Esophagus (tissue), 2 donors: ENCODE data around the gene DOK1. TPM values are rescaled to one million over a fixed set of nuclear protein-coding genes. Genes with fewer than 3 reads are reported as not detected.

Source experiments
- H3K27ac ChIP-seq, 2 donors: one replicate each; pipeline ENCODE4 v1.5.1; 2013; ENCODE audit warnings: low read depth in 2 of 2, mild to moderate bottlenecking in 2 of 2, inconsistent platforms in 1 of 2, low read length in 1 of 2, moderate library complexity in 1 of 2
- H3K27me3 ChIP-seq, 2 donors: one replicate each; pipeline ENCODE4 v1.6.1; 2013; ENCODE audit warnings: low read length in 2 of 2, control low read depth in 1 of 2, mild to moderate bottlenecking in 1 of 2; ENCODE audit not compliant: insufficient read depth in 2 of 2, control insufficient read depth in 1 of 2
- H3K36me3 ChIP-seq, 2 donors: one replicate each; pipeline ENCODE4 v1.6.1; 2013; ENCODE audit warnings: low read length in 1 of 2; ENCODE audit not compliant: control insufficient read depth in 2 of 2, insufficient read depth in 2 of 2
- H3K4me1 ChIP-seq, 2 donors: one replicate each; pipeline ENCODE4 v1.6.1; 2013; ENCODE audit warnings: low read length in 1 of 2; ENCODE audit not compliant: control insufficient read depth in 2 of 2, insufficient read depth in 2 of 2
- H3K4me3 ChIP-seq, 2 donors: one replicate each; pipeline ENCODE4 v1.5.1; 2013; ENCODE audit warnings: low read length in 2 of 2, mild to moderate bottlenecking in 2 of 2, low read depth in 1 of 2, moderate library complexity in 1 of 2
- H3K9me3 ChIP-seq, 2 donors: one replicate each; pipeline ENCODE4 v1.6.1; 2013; ENCODE audit warnings: mild to moderate bottlenecking in 2 of 2, low read depth in 1 of 2, low read length in 1 of 2, moderate library complexity in 1 of 2; ENCODE audit not compliant: control insufficient read depth in 2 of 2, insufficient read depth in 1 of 2
- WGBS, 2 donors: extraction: QIAGEN DNeasy Blood & Tissue Kit; methylation state at CpG; one replicate each; pipeline ENCODE4 v1.1.7; 2013; 5-methylcytosine and 5-hydroxymethylcytosine counted together
- polyA plus RNA-seq, 2 donors: library from polyadenylated mRNA; stranded (reverse); fragments of 200-250 nt; gene quantifications; one replicate each; pipeline ENCODE4 v1.2.3, GENCODE V29; 2013
- donor health status: healthy with polysubstance abuse.
- donor health status: Bipolar disorder and iron deficiency.

The DOK1 gene
- polyA plus RNA-seq, 2 donors = 1.6 to 2.5 TPM

- Histone ChIP-seq H3K27me3 (no peaks in the 10 kb centered on the region), H3K4me3 (no peak overlapping the region), H3K9me3 (no peaks in the 10 kb centered on the region), H3K4me1 (no peaks in the 10 kb centered on the region), H3K36me3 (no peaks in the 10 kb centered on the region), H3K27ac (no peak overlapping the region)
- 51 to 53% methylated on average over 2 of the region's 2 CpGs for WGBS, 2 donors
These were observed 22.9 kb downstream of the DOK1 start for GRCh38 chr2:74577448-74577847.

- Histone ChIP-seq H3K27ac (no peak overlapping the region), H3K27me3 (no peaks in the 10 kb centered on the region), H3K4me3 (no peak overlapping the region), H3K36me3 (no peaks in the 10 kb centered on the region), H3K9me3 (no peaks in the 10 kb centered on the region), H3K4me1 (no peaks in the 10 kb centered on the region)
- WGBS, 2 donors = 77% methylated on average over 3 of the region's 3 CpGs
These were observed 23.9 kb downstream of the DOK1 start for GRCh38 chr2:74578408-74578807.

GRCh38 chr2:74581463-74581862, 26.9 kb downstream of the DOK1 start:
- 81 to 89% methylated on average over 3 of the region's 3 CpGs for WGBS, 2 donors
- H3K36me3 ChIP-seq = no peaks in the 10 kb centered on the region
- no peaks in the 10 kb centered on the region for H3K27me3 ChIP-seq
- no peaks in the 10 kb centered on the region for H3K4me1 ChIP-seq
- H3K4me3 ChIP-seq = no peak overlapping the region
- H3K27ac ChIP-seq = no peak overlapping the region
- no peaks in the 10 kb centered on the region for H3K9me3 ChIP-seq

GRCh38 chr2:74582184-74582583, 27.7 kb downstream of the DOK1 start:
- Histone ChIP-seq H3K36me3 (no peaks in the 10 kb centered on the region), H3K4me1 (no peaks in the 10 kb centered on the region), H3K9me3 (no peaks in the 10 kb centered on the region), H3K27ac (no peak overlapping the region), H3K4me3 (no peak overlapping the region), H3K27me3 (no peaks in the 10 kb centered on the region)
- WGBS, 2 donors = 74 to 78% methylated on average over 2 of the region's 2 CpGs

GRCh38 chr2:74583504-74583903, 29.0 kb downstream of the DOK1 start:
- Histone ChIP-seq H3K27ac (no peak overlapping the region), H3K36me3 (no peaks in the 10 kb centered on the region), H3K9me3 (no peaks in the 10 kb centered on the region), H3K4me3 (no peak overlapping the region), H3K27me3 (no peaks in the 10 kb centered on the region), H3K4me1 (no peaks in the 10 kb centered on the region)

- no peaks in the 10 kb centered on the region for H3K4me1 ChIP-seq
- H3K27ac ChIP-seq = no peak overlapping the region
- no peaks in the 10 kb centered on the region for H3K9me3 ChIP-seq
- H3K4me3 ChIP-seq = no peak overlapping the region
- no peaks in the 10 kb centered on the region for H3K27me3 ChIP-seq
- WGBS, 2 donors = 60 to 64% methylated on average over 2 of the region's 2 CpGs
- no peaks in the 10 kb centered on the region for H3K36me3 ChIP-seq
These were observed 29.6 kb downstream of the DOK1 start for GRCh38 chr2:74584088-74584645.

GRCh38 chr2:74585406-74586185, 31.1 kb downstream of the DOK1 start:
- WGBS, 2 donors = 53 to 56% methylated on average over 4 of the region's 4 CpGs

GRCh38 chr2:74587664-74588277, 33.3 kb downstream of the DOK1 start:
- 21 to 25% methylated on average over 6 of the region's 6 CpGs for WGBS, 2 donors
- no peak overlapping the region for H3K27ac ChIP-seq
- no peak overlapping the region for H3K4me3 ChIP-seq
- no peaks in the 10 kb centered on the region for H3K4me1 ChIP-seq
- H3K36me3 ChIP-seq = no peaks in the 10 kb centered on the region
- H3K27me3 ChIP-seq = no peaks in the 10 kb centered on the region
- H3K9me3 ChIP-seq = no peaks in the 10 kb centered on the region

More at GRCh38 chr2:74585406-74586185, 31.1 kb downstream of the DOK1 start:
- Histone ChIP-seq H3K27ac (no peak overlapping the region), H3K27me3 (no peaks in the 10 kb centered on the region), H3K4me1 (no peaks in the 10 kb centered on the region), H3K36me3 (no peaks in the 10 kb centered on the region), H3K4me3 (no peak overlapping the region), H3K9me3 (no peaks in the 10 kb centered on the region)

GRCh38 chr2:74588664-74589063, 34.1 kb downstream of the DOK1 start:
- Histone ChIP-seq H3K36me3 (no peaks in the 10 kb centered on the region), H3K9me3 (no peaks in the 10 kb centered on the region), H3K4me1 (no peaks in the 10 kb centered on the region), H3K27ac (no peak overlapping the region), H3K27me3 (no peaks in the 10 kb centered on the region), H3K4me3 (no peak overlapping the region)
- WGBS, 2 donors = 48 to 56% methylated on average over 2 of the region's 2 CpGs
